IPS-NIHi7 (cell line): ENCODE measurements around the gene RIPK3.

Source experiments
- DNase-seq: peaks from one replicate; pipeline ENCODE4 v3.0.0; 2012; ENCODE audit warnings: mixed read lengths; ENCODE audit errors: extremely low spot score

The RIPK3 gene

DNA sequence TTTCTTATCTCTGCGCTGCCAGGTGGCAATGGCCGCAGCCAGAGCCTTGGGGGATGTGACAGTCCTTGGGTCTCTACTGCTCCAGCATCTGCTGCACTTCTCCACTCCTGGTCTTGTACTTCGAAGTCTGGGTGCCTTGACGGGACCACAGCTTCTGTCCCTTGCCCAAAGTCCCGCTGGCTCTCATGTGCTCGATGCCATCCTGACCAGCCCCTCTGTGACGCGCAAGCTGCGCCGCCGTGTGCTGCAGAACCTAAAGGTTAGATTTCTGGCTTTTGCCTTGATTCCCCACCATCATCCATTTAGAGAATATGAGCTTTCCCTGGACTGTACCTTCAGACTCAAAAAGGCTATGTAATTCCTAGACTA, 35.8 kb downstream of the RIPK3 start:
- DNase-seq = no peak

DNA sequence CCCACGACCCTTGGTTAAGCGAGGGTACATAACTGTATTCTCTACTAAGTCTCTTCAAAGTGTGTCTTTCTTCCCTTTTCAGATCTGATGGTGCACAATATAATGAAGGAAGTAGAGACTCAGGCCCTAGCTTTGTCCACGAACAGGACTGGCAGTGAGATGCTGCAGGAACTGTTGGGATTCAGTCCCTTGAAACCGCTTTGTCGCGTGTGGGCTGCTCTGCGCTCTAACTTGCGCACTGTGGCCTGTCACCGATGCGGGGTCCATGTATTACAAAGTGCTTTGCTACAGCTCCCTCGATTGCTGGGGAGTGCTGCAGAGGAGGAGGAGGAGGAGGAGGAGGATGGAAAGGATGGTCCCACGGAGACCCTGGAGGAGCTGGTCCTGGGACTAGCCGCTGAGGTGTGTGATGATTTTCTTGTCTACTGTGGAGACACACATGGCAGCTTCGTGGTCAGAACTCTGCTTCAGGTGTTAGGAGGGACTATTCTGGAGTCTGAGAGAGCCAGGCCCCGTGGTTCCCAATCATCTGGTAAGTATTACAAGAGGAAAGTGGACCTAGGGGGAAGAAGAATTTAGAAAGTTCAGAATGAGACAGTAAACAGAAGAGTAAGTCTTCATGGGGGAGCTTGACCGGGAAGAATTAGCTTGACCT, 39.3 kb downstream of the RIPK3 start:
- no peak for DNase-seq

DNA sequence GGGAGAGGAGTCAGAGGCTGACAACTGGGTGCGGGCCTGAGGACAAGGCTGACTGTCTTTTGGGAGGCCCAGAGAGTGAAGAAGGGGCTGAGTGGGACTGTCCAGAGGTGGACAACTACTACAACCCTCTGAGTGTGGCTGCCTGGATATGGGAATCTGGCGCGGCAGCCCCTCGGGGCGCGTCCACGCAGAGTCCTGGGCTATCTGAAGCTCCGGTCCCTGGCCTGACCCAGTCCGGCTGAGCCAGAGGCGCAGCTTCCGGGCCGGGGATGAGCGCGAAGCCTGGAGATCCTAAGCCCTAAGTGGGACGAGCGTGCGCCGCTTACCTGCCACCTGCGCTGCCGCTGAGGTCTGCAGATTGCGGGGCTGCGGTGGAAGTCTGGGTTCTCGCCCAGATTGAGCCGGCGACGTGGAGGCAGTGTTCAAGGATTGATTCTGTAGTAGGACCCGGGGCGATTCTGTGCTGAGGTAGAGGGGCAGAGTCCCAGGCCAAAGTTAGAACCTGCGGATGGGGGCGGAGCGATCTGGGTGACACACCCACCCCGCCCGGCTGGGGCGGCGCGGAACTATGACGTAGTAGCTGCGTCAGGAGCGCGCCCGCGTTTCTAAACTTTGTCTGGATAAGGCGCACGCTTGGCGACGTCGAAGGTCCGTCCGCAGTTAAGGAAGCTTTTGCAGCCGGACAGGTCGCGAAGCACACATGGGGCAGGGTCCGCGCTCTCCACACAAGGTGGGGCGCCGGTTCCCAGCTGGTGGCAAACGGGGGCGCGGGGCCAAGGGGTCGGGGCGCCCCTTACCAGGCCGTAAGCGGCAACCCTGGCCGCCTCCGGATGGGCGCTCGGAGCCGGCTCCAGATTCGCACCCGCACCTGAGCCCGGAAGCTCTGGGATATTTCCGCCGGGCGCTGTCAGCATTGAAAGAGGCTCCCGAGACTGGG, 40.3 kb downstream of the RIPK3 start, which contains the start of the genes DHRS1 and NOP9:
Gene DHRS1 (minus strand): TSS at position 526 of the 937 bp plus-strand sequence. CDS start 674 bp downstream, outside the sequence.
Gene NOP9 (plus strand): TSS at position 596 of the 937 bp plus-strand sequence. CDS start 105 bp downstream, at position 701.
- peak; percentile 94 for DNase-seq

DNA sequence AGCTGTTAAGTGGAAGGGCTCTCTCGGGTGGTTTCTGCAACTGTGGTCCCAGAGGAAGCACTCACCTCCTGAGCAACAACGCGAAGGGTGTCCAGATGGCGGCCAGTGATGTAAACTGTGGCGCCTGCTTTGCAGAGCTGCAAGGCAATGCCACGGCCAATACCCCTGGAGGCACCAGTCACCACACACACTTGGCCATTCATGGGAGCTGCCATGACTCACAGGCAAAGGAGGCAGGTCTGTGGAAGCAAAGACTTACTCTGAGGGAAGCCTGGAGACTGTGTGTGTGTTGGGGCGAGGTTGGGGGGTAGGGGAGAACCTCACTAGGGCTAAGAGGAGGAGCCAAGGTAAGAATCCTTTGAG, 40.9 kb downstream of the RIPK3 start:
- DNase-seq = no peak

DNA sequence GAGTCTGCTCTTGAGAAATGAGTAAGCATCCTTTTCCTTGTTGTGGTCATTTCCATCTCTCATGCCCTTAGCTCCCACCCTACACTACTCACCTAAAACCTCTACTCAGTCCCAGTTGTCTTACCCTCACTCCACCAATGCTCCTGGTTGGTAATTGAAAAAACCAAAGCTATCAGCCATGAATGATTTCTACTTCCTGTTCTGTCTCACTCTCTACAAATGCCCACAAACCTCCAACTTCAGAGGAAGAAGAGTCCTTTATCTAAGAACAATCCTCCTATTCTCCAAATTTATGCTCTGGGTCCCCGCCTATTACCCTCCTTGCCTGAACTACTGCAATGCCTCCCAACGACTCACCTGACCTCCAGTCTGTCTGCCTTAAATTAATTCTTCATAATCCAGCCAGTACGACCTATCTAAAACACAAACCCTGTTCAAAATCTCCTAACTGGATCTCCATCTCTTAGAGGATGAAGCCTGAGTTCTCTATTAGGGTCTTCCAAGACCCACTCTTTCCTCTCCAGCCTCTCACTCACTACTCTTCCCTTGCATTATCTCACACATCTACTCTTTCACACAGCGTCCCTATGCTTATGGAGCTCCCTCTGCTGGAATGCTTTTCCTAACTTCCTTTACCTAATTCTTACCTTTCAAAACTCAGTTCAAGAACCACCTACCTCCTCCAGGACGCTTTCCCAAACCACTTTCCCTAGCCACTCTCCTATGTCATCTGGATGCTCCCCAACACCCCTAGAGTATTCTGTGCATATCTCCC, 42.4 kb downstream of the RIPK3 start:
- DNase-seq = peak; percentile 41

DNA sequence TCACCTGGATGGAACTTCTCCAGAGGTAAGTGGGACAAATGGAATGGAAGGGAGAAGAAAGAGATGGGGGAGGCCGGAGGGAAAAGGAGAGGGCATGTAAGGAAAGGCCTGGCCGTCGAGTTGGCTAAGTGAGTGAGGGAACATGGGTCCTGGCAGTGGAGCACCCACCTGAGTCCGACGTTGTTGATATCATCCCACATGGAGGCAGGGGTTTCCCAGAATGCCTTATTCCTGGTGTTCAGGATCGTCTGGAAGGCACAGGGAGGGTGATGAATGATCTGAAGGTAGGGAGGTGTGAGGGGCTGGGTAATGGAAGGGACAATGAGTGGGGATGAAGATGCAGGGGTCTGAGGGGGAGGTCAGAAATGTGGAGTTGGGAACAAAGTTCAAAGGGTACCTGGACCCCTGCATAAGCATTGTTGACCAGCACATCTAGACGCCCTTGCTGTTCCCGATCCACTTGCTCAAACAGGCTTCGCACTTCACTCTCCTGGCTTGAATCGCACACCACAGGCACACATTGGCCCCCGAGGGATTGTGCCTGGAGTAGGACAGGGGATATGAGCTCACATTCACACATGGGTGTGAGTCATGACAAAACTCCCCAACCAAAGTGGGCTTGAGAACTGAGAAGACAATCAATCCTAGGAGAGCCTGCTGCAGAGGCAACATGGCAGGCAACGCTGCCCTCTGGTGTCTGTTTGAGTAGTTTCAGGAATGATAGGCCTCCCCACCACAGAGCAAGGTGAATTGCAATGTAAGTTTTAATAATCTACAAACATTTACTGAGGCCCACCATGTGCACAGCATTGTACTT, 43.2 kb downstream of the RIPK3 start:
- peak; percentile 84 for DNase-seq

DNA sequence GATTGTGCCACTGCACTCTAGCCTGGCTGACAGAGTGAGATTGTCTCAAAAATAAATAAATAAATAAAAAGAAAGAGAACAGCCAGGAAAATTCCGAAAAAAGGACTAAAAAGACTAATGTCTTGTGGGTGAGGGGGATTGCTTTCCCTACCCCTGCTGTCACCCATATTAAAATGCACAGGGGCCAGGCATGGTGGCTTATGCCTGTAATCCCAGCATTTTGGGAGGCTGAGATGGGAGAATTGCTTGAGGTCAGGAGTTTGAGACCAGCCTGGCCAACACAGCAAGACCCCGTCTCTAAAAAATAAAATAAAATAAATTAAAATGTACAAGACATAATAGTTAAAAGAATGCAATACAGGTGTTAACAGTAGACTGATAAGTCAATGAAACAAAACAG, 46.3 kb downstream of the RIPK3 start:
- DNase-seq = no peak

DNA sequence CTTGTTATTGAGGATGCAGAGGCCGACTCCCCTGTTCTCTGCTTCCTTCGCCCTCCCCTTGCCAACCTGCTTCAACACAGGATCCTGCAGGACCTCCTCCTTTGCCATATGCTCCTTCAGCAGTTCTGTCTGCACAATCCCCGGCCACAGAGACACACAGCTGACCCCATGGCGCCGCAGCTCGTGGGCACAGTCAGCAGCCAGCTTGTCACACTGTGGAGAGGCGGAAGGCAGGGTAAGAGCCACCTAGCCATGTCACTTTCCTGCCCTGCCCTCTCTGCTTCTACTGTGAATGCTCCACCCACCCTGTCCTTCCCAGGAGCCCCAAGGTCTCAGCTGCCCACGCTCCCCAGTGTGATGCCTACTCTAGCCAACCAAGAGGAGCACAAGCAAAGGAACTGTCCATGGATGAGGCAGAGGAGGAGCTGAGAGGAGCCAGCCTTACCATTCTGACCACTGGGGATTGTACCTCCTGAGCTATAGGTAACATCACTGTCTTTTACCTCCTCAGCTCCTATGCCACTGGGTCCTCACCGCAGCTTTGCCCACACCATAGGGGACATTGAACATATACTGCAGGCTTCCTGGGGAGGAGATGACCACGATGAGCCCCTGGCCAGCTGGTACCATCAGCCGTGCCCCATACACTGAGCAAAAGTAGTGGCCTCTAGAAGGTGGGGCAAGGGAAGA, 47.5 kb downstream of the RIPK3 start:
- DNase-seq = no peak

DNA sequence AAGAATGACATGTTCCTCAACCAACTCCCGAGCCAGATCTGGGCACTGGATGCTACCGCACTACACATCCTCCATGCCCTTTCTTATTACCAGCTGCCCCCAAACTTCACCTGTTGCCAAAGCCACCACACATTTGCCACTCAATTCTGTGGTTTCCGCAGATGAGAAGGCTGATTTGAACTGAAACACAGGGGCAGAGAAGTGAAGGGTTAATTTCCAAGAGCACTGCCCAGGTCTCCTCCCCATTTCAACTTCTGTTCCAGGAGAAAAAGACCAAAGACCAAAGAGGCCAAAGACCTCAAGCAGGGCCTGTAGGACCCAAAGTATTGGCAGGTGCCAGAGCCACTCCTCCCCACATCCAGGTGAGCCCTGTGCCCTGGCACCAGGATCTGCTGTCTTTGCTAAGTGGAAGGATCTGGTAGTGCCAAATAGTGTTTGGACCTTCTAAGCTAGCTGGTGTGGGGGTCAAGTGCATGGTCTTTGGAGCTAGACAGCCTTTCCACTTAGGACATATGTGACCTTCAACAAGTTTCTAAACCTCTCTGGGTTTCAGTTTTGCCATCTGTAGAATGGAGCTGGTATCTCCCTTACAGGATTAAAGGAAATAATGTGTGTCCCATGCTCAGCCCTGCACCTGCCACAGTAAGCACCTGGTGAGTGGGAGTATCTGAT, 48.2 kb downstream of the RIPK3 start:
- DNase-seq = no peak

DNA sequence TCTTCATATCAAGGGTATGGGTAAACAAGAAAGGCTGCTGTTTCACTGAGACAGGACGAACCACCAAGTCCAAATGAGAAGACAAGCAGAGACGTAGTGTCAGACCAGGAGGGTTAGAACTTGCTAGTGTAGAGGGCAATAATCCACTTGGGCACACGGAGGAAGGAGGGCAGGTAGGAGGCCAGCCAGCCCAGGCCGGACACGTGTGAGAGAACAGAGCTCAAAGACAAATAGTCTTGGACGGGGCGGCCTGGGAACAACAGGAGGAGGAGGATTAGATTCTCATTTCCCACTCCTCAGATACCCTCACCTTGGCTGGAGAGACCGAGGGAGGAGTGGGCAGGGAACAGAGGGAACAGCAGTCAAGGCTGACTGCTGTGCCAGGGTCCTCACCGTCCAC, 49.0 kb downstream of the RIPK3 start:
- DNase-seq = no peak

DNA sequence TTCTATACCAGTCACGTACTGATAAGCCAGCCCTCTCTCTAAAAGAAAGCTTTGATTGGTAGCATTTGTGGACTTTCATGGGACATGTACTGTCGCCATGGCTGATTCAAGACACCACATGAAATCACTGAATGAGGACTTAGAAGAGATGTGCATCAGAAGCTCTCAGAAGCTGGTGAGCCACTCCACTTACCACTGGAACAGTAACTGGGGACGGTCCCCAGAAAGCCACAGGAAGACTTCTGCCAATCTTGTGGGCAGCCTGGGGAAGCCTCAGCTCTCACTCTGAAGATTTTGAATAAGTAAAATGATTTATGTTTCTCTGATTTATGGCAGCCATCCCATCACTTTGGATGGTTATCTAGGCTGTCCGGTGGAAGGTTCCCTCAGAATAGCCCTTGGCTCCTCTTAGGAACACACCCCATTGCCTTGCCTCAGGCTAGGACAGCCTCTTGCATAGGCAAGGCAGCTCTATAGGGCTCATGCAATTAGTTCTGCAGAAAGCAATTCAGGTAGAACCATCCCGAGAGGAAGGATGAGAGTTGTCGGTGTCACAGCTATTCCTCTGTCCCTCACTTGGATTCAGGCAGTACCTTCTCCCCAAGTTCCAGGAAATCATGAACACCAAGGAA, 50.0 kb downstream of the RIPK3 start:
- DNase-seq = no peak

DNA sequence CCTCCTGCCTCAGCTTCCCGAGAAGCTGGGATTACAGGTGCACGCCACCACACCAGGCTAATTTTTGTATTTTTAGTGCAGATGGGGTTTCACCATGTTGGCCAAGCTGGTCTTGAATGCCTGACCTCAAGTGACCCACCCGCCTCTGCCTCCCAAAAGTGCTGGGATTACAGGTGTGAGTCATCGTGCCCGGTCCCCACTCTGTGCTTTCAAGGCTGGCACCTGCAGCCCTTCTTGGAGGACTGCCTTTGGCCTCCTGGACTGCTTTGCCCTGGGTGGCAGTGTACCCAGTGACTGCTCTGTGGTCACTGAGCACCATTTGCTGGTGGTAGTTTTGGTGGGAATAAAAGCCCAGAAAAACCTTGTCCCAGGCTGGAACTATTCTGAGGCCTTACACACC, 52.8 kb downstream of the RIPK3 start:
- no peak for DNase-seq
